ENCODE data around the gene AP3S1.

- TF ChIP-seq NCOA5 (CRISPR knock-in tag; IDR thresholded peaks at IDR 0.05) (no peak), RBAK (CRISPR knock-in tag; IDR thresholded peaks at IDR 0.05) (no peak), CTCF (CRISPR knock-in tag; IDR thresholded peaks at IDR 0.05) (no peak), PTBP1 (IDR thresholded peaks at IDR 0.05; ENCODE audit: low read depth, low read length, poor library complexity, severe bottlenecking) (no peak), CEBPG (CRISPR knock-in tag; IDR thresholded peaks at IDR 0.05) (no peak), RFX5 (IDR thresholded peaks at IDR 0.05; ENCODE audit: low read depth, low read length) (no peak), ZXDC (CRISPR knock-in tag; IDR thresholded peaks at IDR 0.05) (no peak)
- TF ChIP-seq, protein P1, sequence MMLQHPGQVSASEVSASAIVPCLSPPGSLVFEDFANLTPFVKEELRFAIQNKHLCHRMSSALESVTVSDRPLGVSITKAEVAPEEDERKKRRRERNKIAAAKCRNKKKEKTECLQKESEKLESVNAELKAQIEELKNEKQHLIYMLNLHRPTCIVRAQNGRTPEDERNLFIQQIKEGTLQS (CRISPR knock-in tag; IDR thresholded peaks at IDR 0.05), result no peak
These were observed 112.4 kb downstream of the AP3S1 start for GRCh38 chr5:115954144-115954543.

Measured in HepG2 (cell line).